HG02623 (cell line): Measurements from ENCODE around the gene HELT.

Source experiments
- ATAC-seq: cut with Tn5 transposase; IDR thresholded peaks from one replicate; pipeline ENCODE4 v1.9.1; 2021; ENCODE audit warnings: moderate library complexity; ENCODE audit not compliant: unreplicated experiment

The HELT gene

DNA sequence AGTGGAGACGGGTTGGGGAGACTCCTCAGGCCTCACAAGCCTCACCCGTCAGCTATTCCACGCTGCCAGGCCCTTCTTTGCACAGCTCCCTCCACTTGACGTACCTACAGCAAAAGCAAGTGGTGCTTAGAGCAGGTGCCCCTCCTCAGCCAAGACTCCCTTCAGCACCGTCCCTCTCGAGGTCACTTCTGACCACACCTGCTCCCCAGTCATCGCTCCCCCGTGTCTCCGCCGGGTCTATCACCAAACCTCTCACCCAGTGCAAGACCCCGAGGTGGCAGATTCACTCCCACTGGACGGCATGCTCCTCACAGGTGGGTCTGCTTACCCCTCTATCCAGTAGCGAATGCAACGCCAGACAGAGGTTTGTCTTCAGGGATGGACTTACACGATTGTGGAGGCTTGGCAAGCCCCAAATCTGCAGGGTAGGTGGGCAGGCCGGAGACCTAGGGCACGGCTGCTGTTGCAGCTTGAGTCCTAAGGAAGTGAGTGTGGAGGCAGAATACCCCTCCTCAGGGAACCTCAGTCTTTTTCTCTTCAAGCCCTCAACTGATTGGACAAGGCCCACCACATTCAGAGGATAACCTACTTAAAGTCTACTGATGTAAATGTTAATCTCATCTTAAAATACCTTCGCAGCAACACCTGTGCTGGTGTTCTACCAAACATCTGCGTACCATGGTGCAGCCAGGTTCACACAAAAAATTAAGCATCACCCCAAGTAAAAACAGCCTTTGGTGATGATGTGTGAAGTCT is 14.5 kb upstream of the HELT start:
- ATAC-seq, result no peak

DNA sequence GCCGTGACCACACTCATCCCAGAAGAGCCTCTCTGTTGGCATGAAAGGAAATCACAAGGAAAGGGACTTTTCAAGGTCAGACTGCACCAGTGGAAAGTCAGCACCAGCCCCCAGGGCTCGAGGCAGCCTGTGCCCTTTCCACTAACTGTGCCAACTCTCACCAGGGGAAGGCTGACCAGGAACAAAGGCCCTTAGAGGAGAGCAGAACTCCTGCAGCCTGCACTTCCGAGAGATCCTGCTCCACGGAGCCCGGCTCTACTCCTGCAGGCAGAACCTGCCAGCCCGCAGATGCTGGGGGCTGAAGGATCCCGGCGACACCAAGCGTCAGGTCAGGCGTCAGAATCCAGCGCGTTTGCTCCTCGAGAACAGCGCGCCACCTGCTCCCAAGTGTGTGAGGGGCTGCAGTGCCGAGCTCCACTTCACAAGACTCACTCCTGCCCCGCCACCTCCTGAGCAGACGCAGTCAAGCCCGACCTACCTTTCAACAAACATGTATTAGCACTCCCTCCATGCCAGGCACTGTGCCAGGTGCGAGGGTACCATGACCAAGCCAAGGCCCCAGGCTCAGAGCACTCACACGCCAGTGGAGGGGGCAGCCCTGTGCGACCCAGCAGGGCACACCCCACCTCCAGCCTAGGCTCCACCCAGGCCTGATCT is 13.6 kb upstream of the HELT start:
- peak; percentile 25 for ATAC-seq

GRCh38 chr4:185005219-185005819 is 13.0 kb upstream of the HELT start:
- ATAC-seq, result peak; percentile 82

DNA sequence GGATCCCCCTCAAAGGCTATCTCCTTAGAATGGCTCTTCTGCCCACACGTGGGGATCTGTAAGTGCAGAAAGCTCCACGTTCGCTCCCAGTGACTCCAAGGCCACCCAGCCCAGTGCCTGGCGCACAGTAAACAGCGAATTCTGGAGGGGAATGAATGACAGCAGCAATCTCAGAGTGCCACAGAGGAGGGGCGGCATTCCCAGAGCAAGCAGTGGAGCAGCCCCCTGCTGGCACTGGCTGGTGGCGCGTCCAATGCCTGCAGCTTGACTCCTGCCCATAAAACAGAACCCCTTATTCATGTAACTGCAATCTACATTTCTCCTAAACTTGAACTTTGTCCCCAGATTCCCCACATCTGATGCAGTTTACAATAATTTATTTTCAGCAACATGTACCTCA is 6.9 kb upstream of the HELT start:
- ATAC-seq, result no peak

GRCh38 chr4:185013417-185014125 is 4.7 kb upstream of the HELT start:
- ATAC-seq, result no peak

DNA sequence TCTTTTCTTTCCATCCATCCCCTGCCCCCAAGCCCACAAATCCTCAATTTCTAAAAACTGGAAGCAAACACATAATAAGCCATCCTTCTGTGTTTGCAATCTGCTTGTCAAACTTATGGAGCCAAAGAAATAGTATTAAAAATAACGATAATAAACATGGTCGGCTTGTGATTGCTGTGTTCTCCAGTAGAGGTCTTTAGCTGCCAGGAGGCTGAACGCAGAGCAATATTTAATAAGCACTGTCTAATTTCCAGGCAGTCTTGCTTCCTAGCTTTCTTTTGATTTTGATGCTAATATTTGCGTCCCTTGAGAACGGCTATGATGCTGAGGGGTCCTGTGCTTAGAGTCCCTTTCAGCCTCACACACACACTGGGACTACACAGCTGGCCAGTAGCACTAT is 3.2 kb upstream of the HELT start:
- ATAC-seq, result no peak

DNA sequence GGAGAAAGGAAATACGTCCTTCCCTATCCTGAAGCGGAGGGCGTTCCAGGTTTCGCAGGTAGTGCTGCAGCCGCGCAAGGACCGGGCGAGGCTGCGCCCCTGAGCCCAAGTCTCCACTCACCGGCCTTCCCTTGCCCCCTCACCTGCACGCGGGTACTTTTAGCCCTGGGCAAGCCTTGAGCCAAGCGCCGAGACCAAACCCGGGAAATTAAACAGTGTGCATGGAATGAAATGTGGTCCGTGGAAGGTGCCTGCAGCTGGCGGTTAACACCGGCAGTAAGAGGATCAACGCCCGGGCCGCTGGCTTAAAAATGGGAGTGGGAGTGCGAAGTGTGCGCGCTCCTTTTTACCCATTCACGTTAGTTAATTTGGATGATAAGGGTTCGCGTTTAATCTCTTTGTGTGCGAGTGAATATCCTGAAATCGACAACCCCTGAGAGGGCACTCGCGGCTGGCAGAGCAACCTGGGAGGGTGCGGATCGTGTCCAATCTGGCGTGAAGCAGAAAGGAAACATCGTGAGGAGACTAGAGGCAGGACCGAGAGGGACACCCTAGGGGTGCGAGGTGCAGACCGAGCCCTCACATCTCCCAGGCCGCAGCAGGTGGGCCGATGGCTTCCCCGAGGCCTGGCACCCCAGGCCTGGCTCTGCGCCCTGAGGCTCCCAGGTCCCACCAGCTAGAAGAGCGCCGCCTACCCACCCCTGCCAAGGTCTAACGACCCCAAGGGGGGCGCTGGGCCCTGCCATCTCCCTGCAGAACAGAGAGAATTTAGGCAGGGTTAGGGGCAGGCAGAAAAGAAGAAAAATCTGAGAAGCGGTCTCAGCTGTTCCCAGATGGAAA is 2.0 kb upstream of the HELT start:
- ATAC-seq, result no peak

DNA sequence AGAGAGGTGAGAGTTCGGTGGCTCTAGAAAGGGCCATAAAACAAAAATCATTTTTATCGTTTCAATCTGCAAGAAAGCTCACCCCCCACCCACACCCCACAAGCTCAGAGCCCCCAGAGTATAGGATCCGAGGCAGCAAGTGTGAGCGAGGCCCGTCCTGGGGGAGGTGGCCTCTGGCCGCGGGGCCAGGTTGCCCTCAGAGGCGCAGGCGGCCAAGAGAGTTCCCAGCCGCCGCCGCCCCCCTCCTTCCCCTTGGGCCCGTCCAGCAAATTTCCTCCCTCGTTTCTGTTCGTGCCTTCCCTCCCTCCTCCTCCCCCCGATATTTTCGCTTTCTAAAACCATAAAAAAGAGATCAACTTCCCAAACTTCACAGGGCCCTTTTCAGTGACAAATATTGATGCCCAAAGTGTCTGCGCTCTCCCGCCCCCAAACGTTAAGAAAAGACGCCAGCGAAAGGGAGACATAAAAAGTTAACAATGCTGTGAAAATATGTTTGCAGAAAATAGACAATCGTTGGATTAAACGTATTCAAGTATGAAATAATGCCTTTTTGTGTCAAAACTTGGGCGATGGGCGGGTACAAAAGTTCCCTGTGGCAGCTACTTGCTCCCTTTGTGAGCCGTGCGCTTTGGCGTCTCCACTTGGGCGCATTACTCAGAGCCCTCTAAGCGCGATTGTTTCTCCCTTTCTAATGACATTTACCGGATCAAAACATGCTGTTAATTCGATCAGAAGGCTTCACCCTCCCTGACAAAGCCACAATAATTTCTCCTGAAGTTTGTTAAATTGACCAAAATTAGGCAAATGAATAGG is 1.1 kb upstream of the HELT start:
- ATAC-seq, result no peak

- no peak for ATAC-seq
Measured at GRCh38 chr4:185018834-185019455, 655 bp downstream of the HELT start.

GRCh38 chr4:185019456-185020292 is 1.4 kb downstream of the HELT start:
- ATAC-seq, result no peak

- no peak for ATAC-seq
Measured at GRCh38 chr4:185020293-185020808, 2.1 kb downstream of the HELT start.

DNA sequence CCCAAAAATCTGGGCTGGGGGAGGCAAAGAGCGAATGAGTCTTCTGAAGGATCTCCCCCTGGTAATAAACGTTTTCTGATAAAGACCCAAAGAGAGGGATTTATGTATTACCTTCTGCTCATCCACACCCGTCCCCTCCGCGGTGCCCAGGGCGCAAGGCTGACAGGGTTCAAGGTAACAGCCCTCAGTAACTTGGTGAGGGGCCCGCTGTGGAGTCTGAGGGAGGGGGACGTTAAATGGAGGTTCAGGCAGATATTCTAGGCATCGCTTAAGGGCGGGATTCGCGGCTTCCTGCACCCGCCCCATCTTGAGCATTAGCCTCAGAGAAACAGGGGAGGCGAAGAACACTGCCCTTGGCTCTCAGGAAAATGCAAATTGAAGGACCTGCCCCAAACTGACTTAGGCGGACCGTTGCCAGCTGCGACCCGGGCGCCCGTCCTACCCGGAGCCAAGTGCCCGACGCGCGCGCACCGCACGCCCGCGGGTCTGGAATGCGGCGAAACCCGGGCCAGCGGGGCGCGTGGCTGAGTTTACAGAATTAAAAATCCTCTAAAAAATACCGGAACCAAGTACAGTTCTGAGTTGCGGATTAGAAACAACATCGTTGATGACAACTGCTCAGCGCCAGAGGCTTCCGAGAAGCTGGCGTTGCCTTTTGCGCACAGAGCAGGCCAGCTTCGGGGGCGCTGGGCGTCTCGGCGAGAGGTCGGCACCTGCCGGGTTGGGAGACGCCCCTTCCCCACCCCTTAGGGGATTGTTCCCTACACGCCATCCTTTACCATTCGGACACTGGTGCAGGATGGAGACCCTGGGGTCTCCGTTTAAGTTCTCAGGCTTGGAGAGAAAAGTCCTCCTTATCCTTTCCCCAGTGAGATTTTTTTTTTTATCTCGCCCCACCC is 2.8 kb downstream of the HELT start:
- no peak for ATAC-seq

DNA sequence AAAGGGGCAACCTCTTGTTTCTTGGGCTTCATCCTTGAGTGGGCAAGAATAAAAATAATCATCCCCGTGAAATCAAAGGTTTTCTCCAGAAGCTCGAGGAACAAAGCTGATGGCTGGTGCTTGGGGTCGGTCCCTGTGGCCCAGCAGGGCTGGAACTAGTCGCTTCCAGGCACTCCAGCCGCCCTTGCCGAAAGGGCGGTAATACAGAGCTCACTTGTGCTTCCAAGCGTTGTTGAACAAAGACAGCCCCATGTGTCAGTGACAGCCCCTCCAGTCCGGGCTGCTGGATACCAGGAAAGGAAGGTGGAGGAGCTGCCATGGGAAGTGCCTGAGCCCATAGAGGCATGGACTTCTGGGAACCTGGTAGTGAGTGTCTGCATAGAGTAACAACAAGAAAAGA is 5.2 kb downstream of the HELT start:
- no peak for ATAC-seq

- ATAC-seq, result no peak
Measured at GRCh38 chr4:185028625-185029024, 10.3 kb downstream of the HELT start.

GRCh38 chr4:185031611-185032010 is 13.3 kb downstream of the HELT start:
- ATAC-seq, result no peak

GRCh38 chr4:185033072-185033471 is 14.8 kb downstream of the HELT start:
- no peak for ATAC-seq

GRCh38 chr4:185033950-185034349 is 15.7 kb downstream of the HELT start:
- ATAC-seq, result no peak
